Measurements from ENCODE around the gene NAV2.
"Not testable (repeated sequence)": the region's sequence is repeated elsewhere in the genome, so short reads cannot be mapped to it uniquely, and the experiment has no call there.

Gene NAV2

DNA sequence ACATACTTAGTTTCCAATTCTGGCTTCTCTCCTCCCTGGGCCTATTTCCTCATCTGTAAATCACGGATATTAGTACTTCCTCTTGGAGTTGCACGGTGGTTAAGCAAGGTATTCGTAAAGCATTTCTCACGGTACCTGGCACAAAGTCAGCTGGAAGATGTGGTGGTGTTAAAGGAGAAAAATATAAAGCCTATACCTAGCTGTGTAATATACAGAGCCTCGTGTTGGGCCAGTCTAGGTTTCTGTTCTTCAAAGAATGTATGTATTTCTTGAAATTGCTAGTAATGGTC lies 400.5 kb downstream of the NAV2 start:
- DNase-seq (ENCODE audit: low read depth in 2 of 2), result no peak

- DNase-seq (ENCODE audit: low read depth in 2 of 2), result no peak
Observed at GRCh38 chr11:20114588-20114987, 402.0 kb downstream of the NAV2 start.

DNA sequence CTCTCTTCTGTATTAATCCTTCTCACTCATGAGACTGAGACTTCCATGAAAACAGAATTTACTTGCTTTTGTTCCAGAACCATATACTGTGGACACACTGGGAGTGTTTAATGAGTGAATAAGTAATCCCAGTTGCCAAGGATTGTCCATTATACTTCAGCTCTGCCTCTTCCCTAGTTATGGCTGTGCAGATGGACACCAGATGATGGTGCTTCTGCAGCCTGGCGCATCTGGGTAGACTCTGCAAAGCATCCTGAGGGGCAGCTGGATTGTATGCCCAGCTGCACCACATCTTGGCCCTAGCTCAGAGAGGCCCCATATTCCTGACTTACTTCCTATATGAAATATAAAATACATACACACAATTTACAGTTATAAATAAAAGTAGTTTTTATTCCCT lies 404.2 kb downstream of the NAV2 start:
- no peak for DNase-seq (ENCODE audit: low read depth in 2 of 2)

DNA sequence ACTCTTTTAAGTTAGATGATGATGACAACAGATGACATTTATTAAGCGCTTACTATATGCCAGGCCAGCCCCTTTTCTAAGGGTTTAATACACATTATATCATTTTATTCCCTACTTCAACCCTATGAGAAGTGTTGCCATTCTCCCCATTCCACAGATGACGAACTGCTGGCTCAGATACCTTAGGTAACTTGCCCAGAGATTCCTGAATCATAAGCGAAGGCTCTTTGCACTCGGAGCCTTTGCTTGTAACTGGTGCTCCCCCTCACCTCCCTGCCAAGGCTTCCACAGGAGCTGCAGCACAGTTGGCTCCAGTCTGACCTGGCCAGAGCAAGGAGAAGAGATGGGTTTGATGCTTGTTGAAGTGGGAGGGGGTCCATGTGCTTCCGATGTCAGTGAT lies 404.7 kb downstream of the NAV2 start:
- DNase-seq (ENCODE audit: low read depth in 2 of 2), result no peak

DNA sequence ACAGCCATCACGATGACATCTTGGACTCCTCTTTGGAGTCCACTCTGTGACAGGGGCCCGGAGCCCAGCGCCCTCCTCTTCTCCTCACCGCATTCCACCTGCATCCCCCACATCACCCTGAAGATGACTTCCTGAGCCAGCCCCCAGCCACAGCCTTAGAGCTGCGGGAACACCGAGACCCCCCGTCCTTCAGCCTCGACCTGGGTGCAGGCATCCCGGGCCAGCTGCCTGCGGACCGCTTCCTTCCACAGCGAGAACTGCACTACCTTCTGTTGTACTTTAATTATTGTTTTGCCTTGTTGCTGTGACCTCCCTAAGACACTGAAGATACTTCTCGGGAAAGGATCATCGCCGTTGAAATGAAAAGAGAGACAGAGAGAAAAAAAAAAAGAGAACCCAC lies 405.6 kb downstream of the NAV2 start:
- DNase-seq (ENCODE audit: low read depth in 2 of 2), result no peak

DNA sequence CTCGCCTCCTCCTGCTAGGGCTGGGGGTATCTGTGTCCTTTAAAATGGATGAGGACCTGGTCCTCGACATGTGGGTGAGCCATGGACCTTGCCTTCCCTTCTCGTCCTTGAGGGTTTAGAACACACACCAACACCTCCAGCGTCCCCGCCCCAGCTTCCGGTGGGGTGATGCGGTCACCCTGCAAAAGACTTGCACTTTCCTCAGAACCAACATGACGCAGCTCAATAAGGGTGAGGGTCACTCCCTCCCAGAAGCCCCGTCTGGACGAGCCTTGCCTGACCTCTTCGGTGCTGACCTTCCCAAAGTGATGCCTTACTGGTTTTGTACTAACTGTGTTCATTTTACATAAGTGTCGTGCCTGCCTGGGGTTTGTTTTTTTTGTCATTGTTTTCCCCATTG lies 406.7 kb downstream of the NAV2 start:
- DNase-seq (ENCODE audit: low read depth in 2 of 2), result no peak

DNA sequence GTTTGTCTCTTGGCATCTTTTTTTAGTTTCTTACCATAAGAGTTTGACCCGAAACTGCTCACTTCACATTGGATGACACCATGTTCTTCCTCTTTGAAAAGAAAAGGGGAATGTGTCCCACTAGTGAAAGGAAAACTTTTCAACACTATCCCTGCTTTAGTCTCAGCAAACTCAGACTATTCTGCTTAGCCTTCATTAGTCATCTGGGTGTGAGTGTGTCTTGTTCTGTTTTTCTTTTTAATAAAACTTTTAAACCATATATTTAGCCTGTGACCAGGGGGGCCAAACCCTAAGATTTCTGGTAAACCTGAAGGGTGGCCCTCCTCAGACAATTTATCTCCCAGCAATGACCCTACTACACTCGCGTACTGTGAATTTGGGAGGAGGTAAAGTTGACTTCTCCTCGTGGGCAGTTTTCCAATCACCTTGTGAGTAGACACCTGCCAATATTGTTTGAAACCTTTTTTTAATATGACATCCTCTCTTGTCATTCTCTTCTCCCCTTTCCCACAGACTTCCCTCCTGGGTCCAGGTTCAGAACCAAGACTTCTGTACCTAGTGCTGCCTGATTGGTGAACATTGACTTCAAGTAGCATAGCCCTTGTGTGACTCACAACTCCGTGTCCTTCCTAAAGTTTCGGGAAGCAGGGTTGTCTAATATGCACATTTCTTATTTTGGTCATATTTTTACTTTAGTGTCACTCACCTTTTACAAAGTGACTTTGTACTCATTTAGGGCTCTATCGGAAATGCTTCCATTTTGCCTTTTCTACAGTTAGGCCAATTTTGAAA lies 407.7 kb downstream of the NAV2 start:
- no peak for DNase-seq (ENCODE audit: low read depth in 2 of 2)

- DNase-seq (ENCODE audit: low read depth in 2 of 2), result no peak
Observed at GRCh38 chr11:20122131-20122530, 409.5 kb downstream of the NAV2 start.

- no peak for DNase-seq (ENCODE audit: low read depth in 2 of 2)
Observed at GRCh38 chr11:20125927-20126326, 413.3 kb downstream of the NAV2 start.

DNA sequence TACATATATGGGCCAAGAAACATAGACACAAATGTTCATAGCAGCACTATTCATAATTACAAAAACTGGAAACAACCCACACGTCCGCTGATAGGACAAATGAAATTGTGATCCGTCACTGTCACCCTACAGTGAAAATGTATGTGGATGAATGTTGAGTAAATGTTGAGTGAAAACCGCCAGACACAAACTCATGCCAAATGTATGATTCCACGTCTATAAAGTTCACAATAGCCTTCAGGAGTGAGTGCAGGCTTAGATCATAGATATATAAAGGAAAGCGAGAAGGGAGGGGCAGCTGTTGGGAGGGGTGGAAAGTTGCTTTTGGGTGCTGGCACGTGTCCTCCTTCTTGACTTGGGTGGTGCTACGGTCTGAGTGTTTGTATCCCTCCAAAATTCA lies 414.1 kb downstream of the NAV2 start:
- DNase-seq (ENCODE audit: low read depth in 2 of 2), result no peak

GRCh38 chr11:20127671-20128527 lies 415.3 kb downstream of the NAV2 start:
- DNase-seq (ENCODE audit: low read depth in 2 of 2), result peak; percentile 57 to 67

DNA sequence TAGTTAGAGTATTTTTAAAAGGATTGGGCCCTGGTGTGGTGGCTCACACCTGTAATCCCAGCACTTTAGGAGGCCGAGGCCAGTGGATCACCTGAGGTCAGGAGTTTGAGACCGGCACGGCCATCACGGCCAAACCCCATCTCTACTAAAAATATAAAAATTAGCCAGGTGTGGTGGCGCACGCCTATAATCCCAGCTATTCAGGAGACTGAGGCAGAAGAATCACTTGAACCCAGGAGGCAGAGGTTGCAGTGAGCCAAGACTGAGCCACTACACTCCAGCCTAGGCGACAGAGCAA lies 415.8 kb downstream of the NAV2 start:
- DNase-seq (ENCODE audit: low read depth in 2 of 2), result not testable (repeated sequence)

GRCh38 chr11:20129665-20130064 lies 417.0 kb downstream of the NAV2 start:
- DNase-seq (ENCODE audit: low read depth in 2 of 2), result no peak

DNA sequence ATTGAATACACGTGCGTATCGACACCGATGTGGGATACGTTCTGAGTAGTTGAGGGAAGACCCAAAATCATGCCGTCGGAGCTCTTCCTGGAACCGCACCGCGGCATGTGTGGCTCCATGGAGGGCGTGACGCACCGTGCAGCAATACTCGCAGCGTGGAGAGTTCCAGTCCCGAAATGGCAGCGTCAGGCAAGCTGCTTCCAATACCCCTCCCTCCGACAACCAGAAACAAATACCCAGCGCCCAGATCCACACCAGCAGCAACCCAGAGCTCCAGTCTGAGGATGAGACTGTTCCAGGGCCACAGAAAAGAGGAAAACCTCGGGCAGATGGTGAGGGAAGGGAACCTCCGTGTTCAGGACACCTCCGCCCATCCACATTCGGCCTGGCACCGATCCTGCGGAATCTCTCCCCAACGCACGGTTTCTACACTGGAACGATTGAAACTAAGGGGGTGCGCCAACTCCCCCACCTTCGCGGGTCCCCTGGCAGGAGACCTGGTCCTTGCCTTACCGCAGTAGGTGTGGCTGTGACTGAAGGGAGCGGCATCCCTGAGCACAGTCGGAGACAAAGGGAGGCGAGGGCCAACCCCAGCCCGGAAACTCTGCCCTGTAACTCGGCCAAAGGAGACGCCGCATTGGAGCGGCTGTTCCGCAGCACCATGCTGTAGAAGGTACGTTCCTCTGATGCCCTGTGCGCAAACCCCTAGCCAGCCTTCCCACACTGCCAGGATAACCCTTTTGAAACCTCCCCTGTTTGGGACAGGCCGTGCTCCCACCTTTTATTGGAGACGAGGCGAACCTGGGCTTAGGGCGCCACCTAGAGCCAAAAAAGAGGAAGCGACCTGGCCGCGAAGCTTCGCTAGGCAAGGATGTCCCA lies 419.4 kb downstream of the NAV2 start:
- peak; percentile 16 to 42 for DNase-seq (ENCODE audit: low read depth in 2 of 2)

DNA sequence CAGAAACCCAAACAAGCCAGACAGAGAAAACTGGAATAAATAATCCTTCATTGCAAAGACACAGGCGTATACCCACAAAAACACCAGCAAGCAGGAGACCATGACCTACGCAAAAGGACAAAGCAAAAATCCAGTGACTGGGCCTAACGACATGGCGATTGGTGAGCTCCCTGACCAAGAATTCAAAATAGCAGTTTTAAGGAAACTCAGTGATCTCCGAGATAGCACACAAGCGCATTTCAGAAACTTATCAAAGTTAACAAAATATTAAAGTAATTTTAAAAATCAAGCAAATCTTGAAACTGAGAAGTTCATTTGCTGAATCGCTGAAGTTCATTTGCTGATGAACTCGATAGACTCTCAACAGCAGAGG lies 420.0 kb downstream of the NAV2 start:
- DNase-seq (ENCODE audit: low read depth in 2 of 2), result no peak

DNA sequence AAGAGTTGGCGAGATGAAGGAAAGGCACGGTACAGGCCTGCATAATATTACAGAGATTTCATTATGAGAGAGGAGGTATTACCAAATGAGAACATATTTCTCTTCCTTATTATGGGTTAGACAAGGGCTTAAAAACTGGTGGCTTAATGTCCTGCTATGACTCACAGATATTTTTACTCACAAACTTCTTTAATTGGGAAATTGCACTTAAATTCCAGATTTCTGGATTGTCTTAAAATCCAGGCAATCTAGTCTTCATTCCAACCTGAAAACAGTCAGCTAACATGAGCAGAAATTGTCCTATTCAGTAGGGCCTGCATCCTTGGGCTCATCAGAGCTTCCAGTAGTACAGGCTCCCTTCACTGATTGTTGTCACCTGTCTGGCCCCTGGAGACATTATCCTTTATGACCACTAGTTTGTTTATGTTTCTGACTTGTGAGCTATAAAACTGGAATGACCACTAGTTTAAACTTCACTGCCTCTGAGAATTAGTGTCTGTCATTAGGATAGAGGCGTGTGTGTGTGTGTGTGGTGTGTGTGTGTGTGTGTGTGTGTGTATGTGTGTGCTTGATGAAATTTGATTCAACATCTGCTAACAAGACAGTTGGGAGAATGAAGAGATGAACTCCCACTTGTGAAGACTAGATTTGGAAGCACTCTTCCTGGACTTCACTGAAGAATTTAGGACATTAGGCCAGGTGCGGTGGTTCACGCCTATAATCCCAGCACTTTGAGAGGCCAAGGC lies 422.5 kb downstream of the NAV2 start:
- no peak for DNase-seq (ENCODE audit: low read depth in 2 of 2)

- DNase-seq (ENCODE audit: low read depth in 2 of 2), result no peak
Observed at GRCh38 chr11:20137637-20138036, 425.0 kb downstream of the NAV2 start.

DNA sequence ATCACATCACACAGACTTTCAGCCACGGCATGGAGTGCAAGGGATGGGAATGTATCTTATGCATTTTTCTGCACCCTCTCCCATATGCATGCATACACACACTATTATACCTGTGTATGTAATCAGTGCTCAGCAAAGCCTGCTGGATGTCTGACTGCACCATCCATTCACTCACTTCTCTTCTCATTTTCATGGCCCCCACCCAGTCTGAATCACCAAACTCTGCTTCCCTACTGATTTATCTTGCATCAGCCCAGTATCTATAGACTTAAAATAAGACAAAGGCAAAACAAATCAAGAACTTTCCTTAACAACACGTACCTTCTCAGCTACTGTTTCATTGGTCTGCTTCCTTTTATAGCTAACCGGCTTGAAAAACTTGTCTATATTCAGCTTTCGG lies 426.1 kb downstream of the NAV2 start:
- no peak for DNase-seq (ENCODE audit: low read depth in 2 of 2)

GRCh38 chr11:20154381-20154780 lies 441.7 kb downstream of the NAV2 start:
- DNase-seq (ENCODE audit: low read depth in 2 of 2), result no peak

DNA sequence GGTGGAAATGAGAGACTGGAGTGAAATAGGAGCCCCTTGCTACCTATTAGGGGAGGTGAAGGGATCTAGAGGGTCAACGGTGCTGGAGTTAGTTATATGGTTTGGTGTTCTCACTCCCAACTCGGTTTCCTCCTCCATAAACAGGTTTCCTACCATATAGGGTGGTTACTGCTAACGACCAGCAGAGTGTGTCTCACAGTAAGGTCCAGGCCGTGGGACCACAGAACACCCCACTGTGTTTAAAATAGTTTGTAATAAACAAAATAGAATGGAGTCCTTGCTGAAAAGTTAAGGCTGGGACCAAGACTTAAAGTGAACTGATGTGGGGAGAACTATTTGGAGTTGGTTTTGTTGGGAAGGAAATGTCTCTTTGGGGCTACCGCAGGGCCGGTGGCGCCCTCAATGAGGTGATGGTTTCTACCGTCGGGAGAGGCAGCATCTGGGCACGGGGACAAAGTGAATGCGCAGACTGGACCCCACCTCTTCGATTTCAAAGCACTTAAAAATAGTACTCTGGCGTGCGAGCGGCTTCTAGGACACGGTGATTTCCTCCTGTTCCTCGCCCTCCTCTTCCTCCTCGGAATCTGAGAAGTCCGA lies 443.1 kb downstream of the NAV2 start:
- no peak for DNase-seq (ENCODE audit: low read depth in 2 of 2)

DNA sequence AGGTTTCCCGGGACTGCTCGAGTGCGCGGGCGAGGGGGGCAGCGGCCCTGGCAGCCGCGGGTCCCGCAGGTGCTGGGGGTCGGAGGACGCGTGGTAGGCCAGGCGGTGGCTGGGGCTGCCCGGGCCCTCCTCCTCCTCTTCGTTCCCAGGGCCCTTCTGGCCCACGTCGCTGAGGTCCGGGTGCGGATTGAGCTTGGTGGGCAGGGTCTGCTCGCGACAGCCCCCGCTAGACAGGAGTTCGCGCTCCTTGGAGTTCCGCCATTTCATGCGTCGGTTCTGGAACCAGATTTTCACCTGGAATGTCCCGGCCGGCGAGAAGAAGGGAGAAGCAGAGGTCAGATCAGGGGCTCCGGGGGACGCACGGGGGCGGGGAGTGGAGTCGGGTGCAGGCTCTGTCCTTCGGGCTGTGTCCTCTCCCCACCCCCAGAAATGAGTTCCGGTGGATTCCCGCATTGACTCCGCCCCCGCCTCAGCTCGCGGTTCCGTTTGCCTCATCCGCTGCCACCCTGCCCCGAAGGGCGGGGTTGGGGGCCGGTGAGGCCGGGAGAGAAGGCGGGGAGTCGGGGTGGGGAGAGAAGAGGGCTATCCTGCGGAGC lies 443.7 kb downstream of the NAV2 start:
- peak in 1 of 2 donors; percentile 32 for DNase-seq (ENCODE audit: low read depth in 2 of 2)
